Measurements from ENCODE around the gene NT5C1B.

Gene NT5C1B

GRCh38 chr2:18548621-18549020 lies 40.7 kb downstream of the NT5C1B start:
- no peak overlapping the region for H3K4me3 ChIP-seq (replicated peaks; ENCODE audit: low read depth, low read length)
- no peak for DNase-seq (ENCODE audit: extremely low read depth, low read depth)
- TF ChIP-seq CTCF (IDR thresholded peaks at IDR 0.05; ENCODE audit: low read depth, low read length, missing control alignments) = no peak

- DNase-seq (ENCODE audit: extremely low read depth, low read depth) = no peak
- no peak for TF ChIP-seq CTCF (IDR thresholded peaks at IDR 0.05; ENCODE audit: low read depth, low read length, missing control alignments)
- H3K4me3 ChIP-seq (replicated peaks; ENCODE audit: low read depth, low read length) = no peak overlapping the region
These were observed 42.8 kb downstream of the NT5C1B start for GRCh38 chr2:18546567-18546966.

GRCh38 chr2:18545384-18545783 lies 44.0 kb downstream of the NT5C1B start:
- H3K4me3 ChIP-seq (replicated peaks; ENCODE audit: low read depth, low read length) = no peak overlapping the region
- TF ChIP-seq CTCF (IDR thresholded peaks at IDR 0.05; ENCODE audit: low read depth, low read length, missing control alignments) = no peak
- no peak for DNase-seq (ENCODE audit: extremely low read depth, low read depth)

GRCh38 chr2:18544171-18544570 lies 45.2 kb downstream of the NT5C1B start:
- TF ChIP-seq CTCF (IDR thresholded peaks at IDR 0.05; ENCODE audit: low read depth, low read length, missing control alignments) = no peak
- no peak for DNase-seq (ENCODE audit: extremely low read depth, low read depth)
- H3K4me3 ChIP-seq (replicated peaks; ENCODE audit: low read depth, low read length) = no peak overlapping the region

DNA sequence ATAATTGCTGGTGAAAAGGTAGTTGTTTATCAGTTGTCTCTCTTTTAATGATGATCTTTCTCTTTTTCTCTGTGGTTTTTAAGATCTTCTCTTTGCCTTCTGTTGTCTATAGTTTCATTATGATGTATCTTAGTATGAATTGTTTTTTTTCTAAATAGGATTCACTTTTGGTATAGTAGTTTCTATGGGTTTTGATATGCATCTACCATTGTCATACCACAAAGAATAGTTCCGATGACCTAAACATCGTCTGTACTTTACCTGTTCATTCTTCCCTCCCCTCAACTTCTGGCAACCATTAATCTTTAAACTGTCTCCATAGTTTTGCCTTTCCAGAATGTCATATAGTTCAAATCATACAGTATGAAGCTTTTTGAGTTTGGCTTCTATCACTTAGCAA lies 48.5 kb downstream of the NT5C1B start:
- no peak for TF ChIP-seq CTCF (IDR thresholded peaks at IDR 0.05; ENCODE audit: low read depth, low read length, missing control alignments)
- DNase-seq (ENCODE audit: extremely low read depth, low read depth) = no peak
- no peak overlapping the region for H3K4me3 ChIP-seq (replicated peaks; ENCODE audit: low read depth, low read length)

GRCh38 chr2:18536697-18537096 lies 52.7 kb downstream of the NT5C1B start:
- no peak for TF ChIP-seq CTCF (IDR thresholded peaks at IDR 0.05; ENCODE audit: low read depth, low read length, missing control alignments)
- H3K4me3 ChIP-seq (replicated peaks; ENCODE audit: low read depth, low read length) = no peak overlapping the region
- no peak for DNase-seq (ENCODE audit: extremely low read depth, low read depth)

DNA sequence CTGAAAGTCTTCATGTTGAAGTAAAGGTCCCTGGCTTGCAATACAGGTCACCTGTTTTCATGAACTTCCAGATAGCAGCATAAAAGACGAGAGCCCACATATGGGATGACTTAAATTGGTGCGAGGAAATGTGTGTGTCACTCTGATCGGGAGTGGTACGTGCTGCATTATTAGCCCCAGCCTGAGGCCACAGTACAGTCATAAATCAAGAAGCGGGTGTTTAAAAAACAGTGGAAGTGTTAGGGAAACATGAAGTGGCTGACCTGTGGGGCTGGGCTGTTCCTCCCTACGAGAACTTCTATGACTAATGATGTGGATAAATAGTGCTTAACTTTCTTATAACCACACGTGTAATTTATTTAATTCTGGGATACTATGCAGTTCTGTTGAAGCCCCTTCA lies 53.3 kb downstream of the NT5C1B start:
- no peak overlapping the region for H3K4me3 ChIP-seq (replicated peaks; ENCODE audit: low read depth, low read length)
- no peak for DNase-seq (ENCODE audit: extremely low read depth, low read depth)
- TF ChIP-seq CTCF (IDR thresholded peaks at IDR 0.05; ENCODE audit: low read depth, low read length, missing control alignments) = no peak

All from HFF-Myc (cell line).